Nephron progenitor cell (in vitro differentiated cells): Measurements from ENCODE around the gene MLEC.
"Not testable (repeated sequence)": the region's sequence is repeated elsewhere in the genome, so short reads cannot be mapped to it uniquely, and the experiment has no call there.

Source experiments
- DNase-seq: peaks from one replicate; pipeline ENCODE4 v3.0.0; 2021
- H3K27ac Mint-ChIP-seq: 2 replicates; pipeline ENCODE4 v1.8.0; 2021; ENCODE audit warnings: mild to moderate bottlenecking, moderate library complexity, mixed read lengths
- H3K27me3 Mint-ChIP-seq: 2 replicates; pipeline ENCODE4 v1.8.0; 2021; ENCODE audit warnings: mild to moderate bottlenecking, low read depth, mixed read lengths; ENCODE audit not compliant: poor library complexity
- H3K36me3 Mint-ChIP-seq: 2 replicates; pipeline ENCODE4 v1.8.0; 2021; ENCODE audit warnings: low read depth, mixed read lengths
- H3K4me1 Mint-ChIP-seq: 2 replicates; pipeline ENCODE4 v1.8.0; 2021; ENCODE audit warnings: mixed read lengths
- H3K4me3 Mint-ChIP-seq: 2 replicates; pipeline ENCODE4 v1.8.0; 2021; ENCODE audit warnings: mild to moderate bottlenecking, moderate library complexity, mixed read lengths
- H3K9me3 Mint-ChIP-seq: 2 replicates; pipeline ENCODE4 v1.8.0; 2021; ENCODE audit warnings: mild to moderate bottlenecking, moderate library complexity, mixed read lengths
- TF ChIP-seq, protein P1 (sequence below): fragments of 200-600 bp; sonication (generic); IDR thresholded peaks from 2 replicates; pipeline ENCODE4 v1.5.0; 2021; ENCODE audit warnings: antibody characterized with exemption

MLEC gene

DNA sequence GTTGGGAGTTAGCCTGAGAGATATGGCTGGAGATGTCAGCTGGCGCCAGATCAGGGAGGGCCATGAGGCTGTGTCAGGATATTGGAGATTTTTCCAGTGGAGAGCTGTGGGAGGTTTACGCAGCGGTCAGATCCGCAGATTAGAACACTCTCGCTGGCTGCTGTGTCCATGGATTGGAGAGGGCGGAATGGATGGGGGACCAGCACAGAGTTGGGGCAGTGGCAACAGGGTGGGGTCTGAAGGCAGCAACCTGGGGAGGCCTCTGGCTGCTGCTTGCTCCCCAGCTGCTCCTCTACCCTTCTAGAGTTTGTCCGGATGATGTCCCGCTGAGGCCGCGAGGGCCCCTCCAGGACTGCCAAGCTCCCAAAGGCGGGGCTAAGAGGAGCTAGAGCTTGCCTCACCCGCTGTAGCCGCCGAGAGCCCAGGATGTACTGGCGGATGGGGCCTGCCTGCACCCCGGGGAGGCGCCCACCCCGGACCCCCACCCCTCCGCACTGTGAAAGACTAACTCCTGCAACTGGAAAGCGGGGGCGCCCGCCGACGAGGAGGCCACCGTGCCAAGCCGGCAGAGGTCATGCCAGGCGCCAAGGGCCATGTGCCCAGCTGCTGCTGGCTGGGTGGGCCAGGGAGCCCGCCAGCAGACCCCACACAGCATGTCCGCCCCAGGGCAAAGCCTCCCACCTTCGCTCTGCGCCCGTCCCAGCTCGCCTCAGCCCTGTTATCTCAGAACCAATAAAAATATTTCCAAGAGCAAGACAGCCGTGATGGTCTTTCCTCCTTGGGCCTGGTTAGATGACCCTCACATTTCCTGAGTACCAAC, 20.2 kb upstream of the MLEC start:
- no peak for DNase-seq
- H3K4me3 Mint-ChIP-seq: no peak overlapping the region
- H3K27ac Mint-ChIP-seq: peak overlapping the region; percentile 44
- TF ChIP-seq, protein P1, sequence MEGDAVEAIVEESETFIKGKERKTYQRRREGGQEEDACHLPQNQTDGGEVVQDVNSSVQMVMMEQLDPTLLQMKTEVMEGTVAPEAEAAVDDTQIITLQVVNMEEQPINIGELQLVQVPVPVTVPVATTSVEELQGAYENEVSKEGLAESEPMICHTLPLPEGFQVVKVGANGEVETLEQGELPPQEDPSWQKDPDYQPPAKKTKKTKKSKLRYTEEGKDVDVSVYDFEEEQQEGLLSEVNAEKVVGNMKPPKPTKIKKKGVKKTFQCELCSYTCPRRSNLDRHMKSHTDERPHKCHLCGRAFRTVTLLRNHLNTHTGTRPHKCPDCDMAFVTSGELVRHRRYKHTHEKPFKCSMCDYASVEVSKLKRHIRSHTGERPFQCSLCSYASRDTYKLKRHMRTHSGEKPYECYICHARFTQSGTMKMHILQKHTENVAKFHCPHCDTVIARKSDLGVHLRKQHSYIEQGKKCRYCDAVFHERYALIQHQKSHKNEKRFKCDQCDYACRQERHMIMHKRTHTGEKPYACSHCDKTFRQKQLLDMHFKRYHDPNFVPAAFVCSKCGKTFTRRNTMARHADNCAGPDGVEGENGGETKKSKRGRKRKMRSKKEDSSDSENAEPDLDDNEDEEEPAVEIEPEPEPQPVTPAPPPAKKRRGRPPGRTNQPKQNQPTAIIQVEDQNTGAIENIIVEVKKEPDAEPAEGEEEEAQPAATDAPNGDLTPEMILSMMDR: no peak
- H3K9me3 Mint-ChIP-seq: no peaks in the 10 kb centered on the region
- H3K36me3 Mint-ChIP-seq: no peaks in the 10 kb centered on the region
- H3K27me3 Mint-ChIP-seq: peaks cover 10% of the 10 kb centered on the region
- peaks cover 20% of the 10 kb centered on the region for H3K4me1 Mint-ChIP-seq

DNA sequence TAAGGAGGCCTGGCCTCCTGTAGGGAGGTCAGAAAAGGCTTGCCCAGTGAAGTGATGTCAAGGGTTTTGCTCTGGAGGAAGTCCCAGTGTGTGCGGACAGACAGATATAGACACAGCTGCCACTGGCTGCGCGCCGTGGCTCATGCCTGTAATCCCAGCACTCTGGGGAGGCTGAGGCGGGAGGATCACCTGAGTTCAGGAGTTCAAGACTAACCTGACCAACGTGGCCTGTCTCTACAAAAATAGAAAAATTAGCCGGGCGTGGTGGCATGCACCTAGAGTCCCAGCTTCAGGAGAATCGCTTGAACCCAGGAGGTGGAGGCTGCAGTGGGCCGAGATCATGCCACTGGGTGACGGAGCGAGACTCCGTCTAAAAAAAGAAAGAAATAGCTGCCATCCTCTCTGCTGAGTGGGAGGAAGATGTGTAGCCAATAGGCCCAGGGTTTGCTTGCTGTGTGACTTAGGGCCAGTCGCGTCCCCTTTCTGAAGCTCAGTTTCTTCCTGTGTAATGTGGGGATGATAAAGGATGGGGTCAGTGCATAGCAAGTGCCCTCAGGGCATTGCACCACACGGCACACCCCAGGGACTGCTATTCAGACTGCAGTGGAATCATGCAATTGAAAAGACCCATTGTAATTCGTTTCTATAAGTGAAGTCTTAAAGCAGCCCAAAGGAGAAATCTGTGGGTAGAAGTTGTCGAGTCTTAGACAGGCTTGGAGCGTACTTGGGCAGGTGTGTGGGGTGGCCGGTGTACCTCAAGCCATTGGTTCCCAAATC, 18.7 kb upstream of the MLEC start:
- peaks cover 20% of the 10 kb centered on the region for H3K4me1 Mint-ChIP-seq
- TF ChIP-seq, protein P1: no peak
- H3K27ac Mint-ChIP-seq: peak overlapping the region; percentile 66
- no peaks in the 10 kb centered on the region for H3K9me3 Mint-ChIP-seq
- H3K36me3 Mint-ChIP-seq: no peaks in the 10 kb centered on the region
- no peak overlapping the region for H3K4me3 Mint-ChIP-seq
- DNase-seq: no peak
- H3K27me3 Mint-ChIP-seq: peaks cover 10% of the 10 kb centered on the region

DNA sequence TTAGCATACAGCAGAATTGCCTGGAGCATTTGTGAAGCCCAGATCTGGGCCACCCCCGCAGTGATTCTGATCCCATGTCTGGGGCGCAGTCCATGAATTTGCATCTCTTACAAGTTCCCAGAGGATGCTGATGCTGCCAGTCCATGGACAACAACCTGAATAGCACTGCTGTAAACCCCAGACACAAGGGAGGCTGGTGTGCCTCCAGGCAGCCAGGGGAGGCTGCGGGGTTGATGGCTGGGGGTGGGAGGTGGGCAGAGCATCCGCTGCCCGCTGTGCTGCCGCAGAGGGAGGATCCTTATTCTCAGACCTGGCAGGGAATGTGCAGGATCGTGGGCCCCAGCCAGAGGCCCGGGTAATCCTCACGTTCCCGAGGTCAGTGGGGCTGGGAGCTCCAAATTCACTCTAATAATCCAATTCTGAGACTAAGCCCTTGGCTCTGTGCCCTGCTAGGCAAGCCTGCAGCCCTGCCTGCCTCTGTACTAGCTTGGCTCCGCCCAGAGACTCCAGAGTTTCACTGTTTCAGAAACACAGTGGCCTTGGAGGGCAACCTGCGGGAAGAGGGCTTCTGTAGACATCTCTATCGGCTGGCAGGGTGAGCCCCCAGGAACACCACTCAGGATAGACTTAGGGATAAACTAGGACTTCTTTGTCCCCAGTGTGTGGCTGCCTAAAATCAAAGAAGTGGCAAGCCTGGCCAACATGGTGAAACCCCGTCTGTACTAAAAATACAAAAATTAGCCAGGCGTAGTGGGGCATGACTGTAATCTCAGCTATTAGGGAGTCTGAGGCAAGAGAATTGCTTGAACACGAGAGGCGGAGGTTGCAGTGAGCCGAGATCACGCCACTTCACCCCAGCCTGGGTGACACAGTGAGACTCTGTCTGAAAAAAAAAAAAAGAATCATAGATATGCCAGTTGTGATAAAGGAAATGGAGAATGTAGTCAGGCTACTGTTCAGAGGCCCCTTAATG, 17.8 kb upstream of the MLEC start:
- Mint-ChIP-seq H3K36me3 (no peaks in the 10 kb centered on the region), H3K27me3 (peaks cover 5% of the 10 kb centered on the region), H3K9me3 (no peaks in the 10 kb centered on the region), H3K4me1 (peaks cover 20% of the 10 kb centered on the region), H3K4me3 (no peak overlapping the region), H3K27ac (peak overlapping the region; percentile 83)
- TF ChIP-seq, protein P1: no peak
- peak; percentile 35 for DNase-seq

DNA sequence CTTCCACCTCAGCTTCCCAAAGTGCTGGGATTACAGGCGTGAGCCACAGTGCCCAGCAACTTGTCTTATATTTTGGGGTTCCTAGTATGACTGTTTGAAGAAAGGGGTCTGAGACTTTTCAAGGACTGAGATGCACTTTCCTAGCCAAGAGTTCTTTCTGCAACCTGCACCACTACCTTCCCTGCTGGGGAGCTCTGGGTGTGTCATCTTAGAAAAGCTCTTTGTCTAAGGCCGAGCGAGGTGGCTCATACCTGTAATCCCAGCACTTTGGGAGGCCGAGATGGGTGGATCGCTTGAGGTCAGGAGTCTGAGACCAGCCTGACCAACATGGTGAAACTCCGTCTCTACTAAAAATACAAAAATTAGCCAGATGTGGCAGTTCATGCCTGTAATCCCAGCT, 16.7 kb upstream of the MLEC start:
- not testable (repeated sequence) for H3K36me3 Mint-ChIP-seq, H3K27me3 Mint-ChIP-seq, H3K27ac Mint-ChIP-seq, H3K4me3 Mint-ChIP-seq, DNase-seq, H3K9me3 Mint-ChIP-seq
- peaks cover 20% of the 10 kb centered on the region for H3K4me1 Mint-ChIP-seq

DNA sequence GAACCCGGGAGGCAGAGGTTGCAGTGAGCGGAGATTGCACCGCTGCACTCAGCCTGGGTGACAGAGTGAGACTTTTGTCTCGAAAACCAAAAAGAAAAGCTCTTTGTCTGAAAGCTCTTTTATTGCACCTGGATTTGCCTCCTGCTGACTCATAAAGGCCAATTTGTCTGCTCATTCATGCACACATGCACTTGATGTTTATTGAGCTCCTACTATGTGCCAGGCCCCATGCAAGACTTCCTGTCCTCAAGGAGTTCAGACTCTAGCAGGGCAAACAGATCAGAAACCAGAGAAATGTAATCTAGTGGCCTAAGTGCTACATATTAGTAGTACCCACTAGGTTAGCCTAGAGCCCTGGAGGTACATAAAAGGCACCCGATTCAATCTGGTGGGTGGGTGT, 16.3 kb upstream of the MLEC start:
- Mint-ChIP-seq H3K27ac (no peak overlapping the region), H3K4me1 (peaks cover 20% of the 10 kb centered on the region), H3K27me3 (peaks cover 4% of the 10 kb centered on the region), H3K9me3 (no peaks in the 10 kb centered on the region), H3K4me3 (no peak overlapping the region), H3K36me3 (no peaks in the 10 kb centered on the region)
- DNase-seq: no peak
- TF ChIP-seq, protein P1: no peak
